ENCODE measurements around the gene FST. TPM values are rescaled to one million over a fixed set of nuclear protein-coding genes. Genes with fewer than 3 reads are reported as not detected.

Gene FST
- total and polyA plus RNA-seq, 4 donors: 1.5 to 3.9 (median 2.6) TPM

DNA sequence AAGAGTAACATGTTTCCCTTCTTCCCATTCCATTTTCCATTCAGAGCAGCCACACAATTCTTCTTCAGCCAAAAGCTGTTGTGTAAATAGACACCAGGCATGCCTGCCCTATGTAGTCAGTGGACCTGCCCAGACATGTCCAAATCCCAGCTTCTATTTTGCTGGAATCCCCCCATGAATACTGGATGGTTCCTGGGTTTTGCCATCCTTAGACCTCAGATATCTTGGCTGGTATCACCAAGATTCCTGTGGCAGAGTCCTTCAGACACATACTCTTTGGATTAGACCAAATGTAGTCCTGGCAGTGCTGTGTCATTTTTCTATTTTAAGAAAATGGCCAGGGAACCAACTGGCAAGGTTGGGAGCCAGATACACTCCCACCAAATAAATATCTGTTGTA lies 10.3 kb downstream of the FST start:
- ATAC-seq (ENCODE audit: insufficient read depth, low FRiP score) (no peak), DNase-seq (no peak)
- Histone ChIP-seq H3K27ac (ENCODE audit: low read depth in 1 of 2, low read length in 1 of 2) (no peak overlapping the region), H3K9ac (ENCODE audit: insufficient read depth in 1 of 2, low read length in 2 of 2) (no peak overlapping the region), H3K27me3 (ENCODE audit: control insufficient read depth in 3 of 3, insufficient read depth in 3 of 3, low read length in 2 of 3) (peaks cover 0 to 5% (median 0%) of the 10 kb centered on the region in 3 donors), H3K4me1 (ENCODE audit: control insufficient read depth in 5 of 5, insufficient read depth in 5 of 5, low read length in 5 of 5) (peaks cover 0 to 7% (median 0%) of the 10 kb centered on the region in 5 donors), H3K4me3 (no peak overlapping the region), H3K36me3 (ENCODE audit: control insufficient read depth in 4 of 4, insufficient read depth in 4 of 4, low read length in 4 of 4) (no peaks in the 10 kb centered on the region), H3K9me3 (ENCODE audit: control insufficient read depth in 4 of 4, insufficient read depth in 3 of 4, low read length in 3 of 4) (no peaks in the 10 kb centered on the region)
- TF ChIP-seq, protein P1, sequence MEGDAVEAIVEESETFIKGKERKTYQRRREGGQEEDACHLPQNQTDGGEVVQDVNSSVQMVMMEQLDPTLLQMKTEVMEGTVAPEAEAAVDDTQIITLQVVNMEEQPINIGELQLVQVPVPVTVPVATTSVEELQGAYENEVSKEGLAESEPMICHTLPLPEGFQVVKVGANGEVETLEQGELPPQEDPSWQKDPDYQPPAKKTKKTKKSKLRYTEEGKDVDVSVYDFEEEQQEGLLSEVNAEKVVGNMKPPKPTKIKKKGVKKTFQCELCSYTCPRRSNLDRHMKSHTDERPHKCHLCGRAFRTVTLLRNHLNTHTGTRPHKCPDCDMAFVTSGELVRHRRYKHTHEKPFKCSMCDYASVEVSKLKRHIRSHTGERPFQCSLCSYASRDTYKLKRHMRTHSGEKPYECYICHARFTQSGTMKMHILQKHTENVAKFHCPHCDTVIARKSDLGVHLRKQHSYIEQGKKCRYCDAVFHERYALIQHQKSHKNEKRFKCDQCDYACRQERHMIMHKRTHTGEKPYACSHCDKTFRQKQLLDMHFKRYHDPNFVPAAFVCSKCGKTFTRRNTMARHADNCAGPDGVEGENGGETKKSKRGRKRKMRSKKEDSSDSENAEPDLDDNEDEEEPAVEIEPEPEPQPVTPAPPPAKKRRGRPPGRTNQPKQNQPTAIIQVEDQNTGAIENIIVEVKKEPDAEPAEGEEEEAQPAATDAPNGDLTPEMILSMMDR (IDR thresholded peaks at IDR 0.05; ENCODE audit: control extremely low read depth, extremely low read depth): no peak

DNA sequence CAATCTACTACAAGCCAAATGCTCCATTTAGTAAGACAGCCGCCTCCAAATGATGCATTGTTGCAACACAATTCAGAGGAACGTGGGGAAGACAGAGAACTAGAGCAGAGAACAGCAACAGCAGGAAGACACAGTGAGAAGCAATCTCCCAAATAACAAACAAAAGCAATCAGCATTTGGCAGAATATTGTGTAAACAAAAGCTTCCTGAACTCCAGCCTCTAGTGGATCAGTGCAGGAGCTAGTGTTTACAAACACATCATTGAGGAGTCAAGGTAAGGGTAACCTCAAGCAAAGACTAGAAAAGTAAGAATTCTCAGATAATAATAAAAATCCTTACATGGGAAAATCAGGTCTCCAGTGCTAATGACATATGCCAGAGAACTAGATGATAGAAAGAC lies 20.6 kb downstream of the FST start:
- Histone ChIP-seq H3K27ac (ENCODE audit: low read depth in 1 of 2, low read length in 1 of 2) (no peak overlapping the region), H3K4me3 (no peak overlapping the region), H3K9me3 (ENCODE audit: control insufficient read depth in 4 of 4, insufficient read depth in 3 of 4, low read length in 3 of 4) (no peaks in the 10 kb centered on the region), H3K9ac (ENCODE audit: insufficient read depth in 1 of 2, low read length in 2 of 2) (no peak overlapping the region), H3K27me3 (ENCODE audit: control insufficient read depth in 3 of 3, insufficient read depth in 3 of 3, low read length in 2 of 3) (peaks cover 0 to 3% (median 0%) of the 10 kb centered on the region in 3 donors), H3K4me1 (ENCODE audit: control insufficient read depth in 5 of 5, insufficient read depth in 5 of 5, low read length in 5 of 5) (no peaks in the 10 kb centered on the region), H3K36me3 (ENCODE audit: control insufficient read depth in 4 of 4, insufficient read depth in 4 of 4, low read length in 4 of 4) (no peaks in the 10 kb centered on the region)
- ATAC-seq (ENCODE audit: insufficient read depth, low FRiP score) (no peak), DNase-seq (peak in 1 of 3 donors; percentile 6)
- TF ChIP-seq, protein P1 (IDR thresholded peaks at IDR 0.05; ENCODE audit: control extremely low read depth, extremely low read depth): no peak
- 33 to 40% methylated on average over 2 of the region's 2 CpGs for WGBS, 2 donors

DNA sequence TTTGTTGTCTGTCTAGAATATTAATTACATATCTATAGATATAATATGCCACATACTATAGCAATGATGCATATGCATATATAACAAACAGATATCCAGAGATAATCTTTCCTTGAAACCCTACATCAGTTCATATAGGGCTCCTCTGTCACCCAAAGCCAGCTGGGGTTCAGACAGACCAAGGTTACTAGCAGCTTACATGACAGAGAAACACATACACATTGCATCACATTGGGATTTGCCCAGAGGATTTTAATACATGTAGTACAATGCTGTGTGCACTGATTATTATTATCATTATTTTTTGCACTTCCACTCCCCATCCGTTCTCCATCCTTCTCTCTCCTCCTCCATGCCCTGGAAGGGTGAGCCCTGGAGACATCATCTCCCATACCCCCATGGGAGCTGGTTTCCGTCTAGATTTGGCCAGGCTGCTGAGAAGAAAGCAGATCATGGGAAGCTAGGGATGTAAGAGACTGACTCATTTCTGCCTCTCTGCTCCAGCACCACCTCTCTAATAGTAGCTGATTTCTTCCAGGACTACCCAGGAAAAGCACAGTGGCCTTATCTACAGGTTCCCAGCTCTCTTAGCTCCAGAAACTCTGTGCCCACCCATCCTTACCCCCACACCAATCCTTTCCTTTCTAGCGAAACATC lies 23.3 kb downstream of the FST start:
- Histone ChIP-seq H3K9me3 (ENCODE audit: control insufficient read depth in 4 of 4, insufficient read depth in 3 of 4, low read length in 3 of 4) (peaks cover 0 to 8% (median 0%) of the 10 kb centered on the region in 4 donors), H3K9ac (ENCODE audit: insufficient read depth in 1 of 2, low read length in 2 of 2) (no peak overlapping the region), H3K27me3 (ENCODE audit: control insufficient read depth in 3 of 3, insufficient read depth in 3 of 3, low read length in 2 of 3) (peaks cover 0 to 3% (median 0%) of the 10 kb centered on the region in 3 donors), H3K36me3 (ENCODE audit: control insufficient read depth in 4 of 4, insufficient read depth in 4 of 4, low read length in 4 of 4) (no peaks in the 10 kb centered on the region), H3K27ac (ENCODE audit: low read depth in 1 of 2, low read length in 1 of 2) (no peak overlapping the region), H3K4me1 (ENCODE audit: control insufficient read depth in 5 of 5, insufficient read depth in 5 of 5, low read length in 5 of 5) (no peaks in the 10 kb centered on the region), H3K4me3 (no peak overlapping the region)
- TF ChIP-seq, protein P1 (IDR thresholded peaks at IDR 0.05; ENCODE audit: control extremely low read depth, extremely low read depth): no peak
- ATAC-seq (ENCODE audit: insufficient read depth, low FRiP score) (no peak), DNase-seq (no peak)
- WGBS, 2 donors: 78 to 82% methylated on average over 3 of the region's 3 CpGs

DNA sequence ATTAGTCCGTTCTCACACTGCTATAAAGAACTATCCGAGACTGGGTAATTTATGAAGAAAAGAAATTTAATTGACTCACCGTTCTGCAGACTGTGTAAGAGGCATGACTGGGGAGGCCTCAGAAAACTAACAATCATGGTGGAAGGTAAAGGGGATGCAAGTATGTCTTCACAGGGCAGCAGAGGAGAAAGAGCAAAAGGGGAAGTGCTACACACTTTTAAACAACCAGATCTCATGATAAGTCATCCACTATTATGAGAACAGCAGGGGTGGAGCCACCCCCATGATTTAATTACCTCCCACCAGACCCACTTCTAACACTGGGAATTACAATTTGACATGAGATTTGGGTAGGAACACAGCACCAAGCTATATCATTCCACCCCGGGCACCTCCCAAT lies 26.6 kb downstream of the FST start:
- Histone ChIP-seq H3K4me1 (ENCODE audit: control insufficient read depth in 5 of 5, insufficient read depth in 5 of 5, low read length in 5 of 5) (no peaks in the 10 kb centered on the region), H3K4me3 (no peak overlapping the region), H3K27ac (ENCODE audit: low read depth in 1 of 2, low read length in 1 of 2) (no peak overlapping the region), H3K9ac (ENCODE audit: insufficient read depth in 1 of 2, low read length in 2 of 2) (no peak overlapping the region), H3K9me3 (ENCODE audit: control insufficient read depth in 4 of 4, insufficient read depth in 3 of 4, low read length in 3 of 4) (peaks cover 0 to 8% (median 4%) of the 10 kb centered on the region in 4 donors), H3K27me3 (ENCODE audit: control insufficient read depth in 3 of 3, insufficient read depth in 3 of 3, low read length in 2 of 3) (peaks cover 0 to 3% (median 0%) of the 10 kb centered on the region in 3 donors), H3K36me3 (ENCODE audit: control insufficient read depth in 4 of 4, insufficient read depth in 4 of 4, low read length in 4 of 4) (no peaks in the 10 kb centered on the region)
- TF ChIP-seq, protein P1 (IDR thresholded peaks at IDR 0.05; ENCODE audit: control extremely low read depth, extremely low read depth): no peak
- ATAC-seq (ENCODE audit: insufficient read depth, low FRiP score) (no peak), DNase-seq (no peak)
- 91 to 96% methylated on average over 4 of the region's 4 CpGs for WGBS, 2 donors
